HL-60 (cell line): ENCODE data around the gene TARM1.

Source experiments
- DNase-seq, 2 experiments: peaks; one replicate each; pipeline ENCODE4 v3.0.0-alpha.2; 2010 to 2020; ENCODE audit warnings: low read depth in 1 of 2, low spot score in 1 of 2
- H3K27ac ChIP-seq: fragments of 250-450 bp; sonication (Bioruptor Pico); replicated peaks from 2 replicates; pipeline ENCODE4 v1.5.1; 2020; ENCODE audit warnings: mild to moderate bottlenecking, moderate library complexity
- H3K27me3 ChIP-seq: fragments of 250-450 bp; sonication (Bioruptor Pico); 2 replicates; pipeline ENCODE4 v1.5.1; 2021; ENCODE audit warnings: mild to moderate bottlenecking, moderate library complexity; ENCODE audit not compliant: insufficient read depth, poor library complexity, severe bottlenecking
- H3K4me3 ChIP-seq: replicated peaks from 2 replicates; pipeline ENCODE4 v1.5.1; 2011; ENCODE audit warnings: mild to moderate bottlenecking, control low read depth, low read length; ENCODE audit not compliant: insufficient read depth
- GABPA ChIP-seq: IDR thresholded peaks from 2 replicates; pipeline ENCODE4 v1.6.1; 2012; ENCODE audit warnings: low read depth
- POLR2AphosphoS5 ChIP-seq: IDR thresholded peaks from 2 replicates; pipeline ENCODE4 v1.6.1; 2012; ENCODE audit warnings: low read depth
- SPI1 ChIP-seq: IDR thresholded peaks from 2 replicates; pipeline ENCODE4 v1.6.1; 2012; ENCODE audit warnings: low read depth, mild to moderate bottlenecking, borderline replicate concordance
- TF ChIP-seq, protein P1 (sequence below): IDR thresholded peaks from one replicate; pipeline ENCODE4 v1.5.1; 2011; ENCODE audit warnings: low read length, control low read depth, inconsistent platforms; ENCODE audit not compliant: insufficient read depth
- TF ChIP-seq, protein P2 (sequence below): IDR thresholded peaks from 2 replicates; pipeline ENCODE4 v1.6.1; 2012; ENCODE audit warnings: low read depth; ENCODE audit not compliant: insufficient replicate concordance

The TARM1 gene

DNA sequence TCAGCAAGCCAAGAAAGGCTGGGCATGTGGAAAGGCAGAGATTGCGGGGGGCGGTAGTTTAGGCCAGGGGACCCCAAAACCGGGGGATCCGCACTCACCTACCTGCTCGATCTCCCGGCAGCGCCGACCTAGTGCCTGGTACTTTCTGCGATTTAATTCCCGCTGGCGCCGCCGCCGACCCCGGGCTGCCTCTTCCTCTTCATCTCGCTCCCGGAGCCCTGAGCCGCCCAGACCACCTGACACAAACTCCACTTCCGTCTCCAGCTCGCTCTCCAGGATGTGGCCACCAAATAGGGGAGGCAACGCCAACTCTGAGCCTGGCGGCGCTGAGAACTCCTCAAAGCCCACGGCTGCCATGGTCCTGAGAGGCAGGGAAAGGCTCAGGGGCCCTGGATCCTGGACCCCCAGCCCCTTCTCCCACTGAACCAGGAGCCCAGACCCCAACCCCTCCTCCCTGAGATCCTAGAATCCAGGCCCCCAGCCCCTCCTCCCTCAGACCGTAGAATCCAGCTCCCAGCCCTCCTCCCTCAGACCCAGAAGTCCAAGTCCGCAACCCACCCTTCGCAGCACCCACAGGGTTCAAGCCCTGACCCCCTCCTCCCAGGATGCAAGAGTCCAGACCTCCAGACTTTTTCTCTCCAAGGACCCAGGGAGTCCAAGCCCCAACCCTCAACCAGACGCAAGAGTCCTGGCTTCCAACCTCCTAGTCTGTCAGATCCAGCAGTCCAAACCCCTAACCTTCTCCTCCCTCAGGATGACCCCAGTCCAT is 33.4 kb upstream of the TARM1 start:
- Histone ChIP-seq H3K27ac (peak overlapping the region; percentile 96), H3K27me3 (no peaks in the 10 kb centered on the region), H3K4me3 (peak overlapping the region; percentile 93)
- peak; percentile 58 to 79 for DNase-seq
- TF ChIP-seq, protein P1, sequence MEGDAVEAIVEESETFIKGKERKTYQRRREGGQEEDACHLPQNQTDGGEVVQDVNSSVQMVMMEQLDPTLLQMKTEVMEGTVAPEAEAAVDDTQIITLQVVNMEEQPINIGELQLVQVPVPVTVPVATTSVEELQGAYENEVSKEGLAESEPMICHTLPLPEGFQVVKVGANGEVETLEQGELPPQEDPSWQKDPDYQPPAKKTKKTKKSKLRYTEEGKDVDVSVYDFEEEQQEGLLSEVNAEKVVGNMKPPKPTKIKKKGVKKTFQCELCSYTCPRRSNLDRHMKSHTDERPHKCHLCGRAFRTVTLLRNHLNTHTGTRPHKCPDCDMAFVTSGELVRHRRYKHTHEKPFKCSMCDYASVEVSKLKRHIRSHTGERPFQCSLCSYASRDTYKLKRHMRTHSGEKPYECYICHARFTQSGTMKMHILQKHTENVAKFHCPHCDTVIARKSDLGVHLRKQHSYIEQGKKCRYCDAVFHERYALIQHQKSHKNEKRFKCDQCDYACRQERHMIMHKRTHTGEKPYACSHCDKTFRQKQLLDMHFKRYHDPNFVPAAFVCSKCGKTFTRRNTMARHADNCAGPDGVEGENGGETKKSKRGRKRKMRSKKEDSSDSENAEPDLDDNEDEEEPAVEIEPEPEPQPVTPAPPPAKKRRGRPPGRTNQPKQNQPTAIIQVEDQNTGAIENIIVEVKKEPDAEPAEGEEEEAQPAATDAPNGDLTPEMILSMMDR = no peak
- TF ChIP-seq SPI1 (peak; percentile 73; the same call in 1 of the 2 replicates), GABPA (peak; percentile 36; the same call in 1 of the 2 replicates)

DNA sequence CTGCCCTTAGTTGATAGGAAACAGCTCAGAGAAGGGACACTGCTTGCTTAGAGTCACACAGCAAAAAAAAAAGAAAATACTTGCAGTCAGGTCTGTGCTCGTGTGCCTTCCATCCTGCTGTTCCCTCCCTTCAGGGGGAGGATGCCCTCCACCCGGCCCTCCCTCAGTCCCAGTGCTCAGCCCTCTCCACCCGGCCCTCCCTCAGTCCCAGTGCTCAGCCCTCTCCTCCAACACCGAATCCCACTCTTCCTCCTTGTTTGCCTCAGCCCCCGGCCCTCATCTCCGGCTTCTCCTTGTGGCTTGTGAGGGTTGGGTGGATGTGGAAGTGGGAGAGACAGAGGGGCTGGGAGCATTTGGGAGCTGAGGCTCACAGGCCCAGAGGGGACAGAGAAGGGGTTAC is 28.5 kb upstream of the TARM1 start:
- Histone ChIP-seq H3K27me3 (no peaks in the 10 kb centered on the region), H3K27ac (no peak overlapping the region), H3K4me3 (no peak overlapping the region)
- TF ChIP-seq, protein P1 = no peak
- no peak for TF ChIP-seq GABPA
- no peak for TF ChIP-seq POLR2AphosphoS5
- no peak for TF ChIP-seq SPI1
- no peak for DNase-seq

DNA sequence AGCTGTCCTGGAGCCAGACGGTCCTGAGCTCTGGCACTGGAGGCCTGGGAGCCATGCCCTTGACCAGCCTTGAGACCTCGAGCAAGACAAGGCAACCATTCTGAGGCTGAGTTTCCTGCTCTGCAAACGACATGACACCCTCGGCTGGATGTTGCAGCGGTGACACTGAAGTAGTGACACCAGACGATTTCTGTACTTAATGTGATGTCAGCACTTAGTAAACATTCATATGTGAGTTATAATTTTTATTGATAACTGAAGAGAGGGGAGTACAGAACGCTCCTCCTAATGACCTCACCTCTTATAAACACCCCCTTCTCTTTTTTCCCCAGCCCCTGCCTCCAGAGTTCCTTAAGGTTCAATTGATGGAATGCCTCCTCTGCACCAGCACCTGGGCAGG is 27.3 kb upstream of the TARM1 start:
- H3K4me3 ChIP-seq = no peak overlapping the region
- no peaks in the 10 kb centered on the region for H3K27me3 ChIP-seq
- TF ChIP-seq SPI1 = no peak
- TF ChIP-seq, protein P2, sequence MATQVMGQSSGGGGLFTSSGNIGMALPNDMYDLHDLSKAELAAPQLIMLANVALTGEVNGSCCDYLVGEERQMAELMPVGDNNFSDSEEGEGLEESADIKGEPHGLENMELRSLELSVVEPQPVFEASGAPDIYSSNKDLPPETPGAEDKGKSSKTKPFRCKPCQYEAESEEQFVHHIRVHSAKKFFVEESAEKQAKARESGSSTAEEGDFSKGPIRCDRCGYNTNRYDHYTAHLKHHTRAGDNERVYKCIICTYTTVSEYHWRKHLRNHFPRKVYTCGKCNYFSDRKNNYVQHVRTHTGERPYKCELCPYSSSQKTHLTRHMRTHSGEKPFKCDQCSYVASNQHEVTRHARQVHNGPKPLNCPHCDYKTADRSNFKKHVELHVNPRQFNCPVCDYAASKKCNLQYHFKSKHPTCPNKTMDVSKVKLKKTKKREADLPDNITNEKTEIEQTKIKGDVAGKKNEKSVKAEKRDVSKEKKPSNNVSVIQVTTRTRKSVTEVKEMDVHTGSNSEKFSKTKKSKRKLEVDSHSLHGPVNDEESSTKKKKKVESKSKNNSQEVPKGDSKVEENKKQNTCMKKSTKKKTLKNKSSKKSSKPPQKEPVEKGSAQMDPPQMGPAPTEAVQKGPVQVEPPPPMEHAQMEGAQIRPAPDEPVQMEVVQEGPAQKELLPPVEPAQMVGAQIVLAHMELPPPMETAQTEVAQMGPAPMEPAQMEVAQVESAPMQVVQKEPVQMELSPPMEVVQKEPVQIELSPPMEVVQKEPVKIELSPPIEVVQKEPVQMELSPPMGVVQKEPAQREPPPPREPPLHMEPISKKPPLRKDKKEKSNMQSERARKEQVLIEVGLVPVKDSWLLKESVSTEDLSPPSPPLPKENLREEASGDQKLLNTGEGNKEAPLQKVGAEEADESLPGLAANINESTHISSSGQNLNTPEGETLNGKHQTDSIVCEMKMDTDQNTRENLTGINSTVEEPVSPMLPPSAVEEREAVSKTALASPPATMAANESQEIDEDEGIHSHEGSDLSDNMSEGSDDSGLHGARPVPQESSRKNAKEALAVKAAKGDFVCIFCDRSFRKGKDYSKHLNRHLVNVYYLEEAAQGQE = no peak
- no peak for TF ChIP-seq POLR2AphosphoS5
- TF ChIP-seq, protein P1 = no peak
- no peak for TF ChIP-seq GABPA
- H3K27ac ChIP-seq = no peak overlapping the region
- DNase-seq = no peak

DNA sequence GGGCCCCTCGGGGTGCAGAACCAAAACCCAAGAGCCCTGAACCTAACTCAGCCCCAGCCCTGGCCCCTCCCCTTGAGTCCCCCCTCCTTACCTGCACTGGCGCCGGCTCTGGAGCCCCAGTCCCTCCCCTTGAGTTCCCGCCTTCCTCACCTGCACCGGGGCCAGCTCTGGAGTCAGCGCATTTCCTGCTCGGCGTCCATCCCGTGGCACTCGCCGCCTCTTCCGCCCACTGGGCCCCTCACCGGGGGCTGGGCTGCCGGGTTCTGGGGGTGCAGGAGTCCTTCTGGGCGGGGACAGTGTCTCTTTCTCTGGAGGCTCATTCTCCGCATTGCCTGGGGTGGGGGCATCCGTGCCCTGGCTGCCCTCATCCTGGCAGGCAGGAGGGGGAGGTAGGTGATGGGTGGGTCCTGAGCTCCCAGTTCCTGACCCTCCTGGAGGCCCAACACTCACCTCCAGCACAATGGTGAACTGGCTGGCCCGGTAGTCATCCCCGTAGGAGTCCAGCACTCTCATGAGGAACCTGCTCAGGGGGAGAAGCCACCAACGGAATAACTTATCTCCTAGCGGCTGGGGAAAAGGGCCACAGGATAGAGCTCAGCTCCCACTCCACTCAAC is 26.8 kb upstream of the TARM1 start:
- no peak for DNase-seq
- H3K27ac ChIP-seq = no peak overlapping the region
- no peaks in the 10 kb centered on the region for H3K27me3 ChIP-seq
- TF ChIP-seq SPI1 = no peak
- no peak for TF ChIP-seq GABPA
- no peak for TF ChIP-seq POLR2AphosphoS5
- TF ChIP-seq, protein P1 = no peak
- TF ChIP-seq, protein P2 = no peak
- no peak overlapping the region for H3K4me3 ChIP-seq
